Measurements from ENCODE around the gene EIF5A2.
A peak's percentile ranks its signal among the peaks of the same experiment; 100 is the strongest.
"Not testable (repeated sequence)": the region's sequence is repeated elsewhere in the genome, so short reads cannot be mapped to it uniquely, and the experiment has no call there.

The EIF5A2 gene

GRCh38 chr3:170908235-170909116 is at the start of gene EIF5A2:
Gene EIF5A2 (minus strand): TSS chr3:170908637. CDS start chr3:170907806, 831 bp downstream.
- Mint-ChIP-seq H3K9me3 (peaks cover 18% of the 10 kb centered on the region), H3K4me3 (peak within 1 kb of the TSS; percentile 95), H3K36me3 (ENCODE audit: low read depth) (peaks cover 13% of the 10 kb centered on the region), H3K27ac (peak within 1 kb of the TSS; percentile 95), H3K4me1 (ENCODE audit: low read depth) (peaks cover 30% of the 10 kb centered on the region), H3K27me3 (no peaks in the 10 kb centered on the region)
- DNase-seq = peak; percentile 96

GRCh38 chr3:170956647-170957046 is 48.2 kb upstream of the EIF5A2 start:
- no peaks in the 10 kb centered on the region for H3K9me3 Mint-ChIP-seq
- DNase-seq = no peak
- no peaks in the 10 kb centered on the region for H3K4me1 Mint-ChIP-seq (ENCODE audit: low read depth)
- H3K36me3 Mint-ChIP-seq (ENCODE audit: low read depth) = no peaks in the 10 kb centered on the region
- H3K27ac Mint-ChIP-seq = no peak overlapping the region
- peaks cover 14% of the 10 kb centered on the region for H3K27me3 Mint-ChIP-seq
- H3K4me3 Mint-ChIP-seq = no peak overlapping the region

- Mint-ChIP-seq H3K27me3 (peaks cover 10% of the 10 kb centered on the region), H3K4me1 (ENCODE audit: low read depth) (no peaks in the 10 kb centered on the region), H3K36me3 (ENCODE audit: low read depth) (no peaks in the 10 kb centered on the region), H3K9me3 (no peaks in the 10 kb centered on the region), H3K4me3 (no peak overlapping the region), H3K27ac (no peak overlapping the region)
- DNase-seq = no peak
These were observed 45.3 kb upstream of the EIF5A2 start for GRCh38 chr3:170953736-170954135.

- Mint-ChIP-seq H3K4me1 (ENCODE audit: low read depth) (no peaks in the 10 kb centered on the region), H3K36me3 (ENCODE audit: low read depth) (no peaks in the 10 kb centered on the region), H3K4me3 (no peak overlapping the region), H3K27me3 (peaks cover 12% of the 10 kb centered on the region), H3K27ac (no peak overlapping the region), H3K9me3 (no peaks in the 10 kb centered on the region)
- no peak for DNase-seq
These were observed 44.8 kb upstream of the EIF5A2 start for GRCh38 chr3:170953229-170953628.

- no peak for DNase-seq
- no peaks in the 10 kb centered on the region for H3K9me3 Mint-ChIP-seq
These were observed 40.8 kb upstream of the EIF5A2 start for GRCh38 chr3:170949211-170949610.

GRCh38 chr3:170947018-170947769 is 38.8 kb upstream of the EIF5A2 start:
- H3K27ac Mint-ChIP-seq = no peak overlapping the region
- no peaks in the 10 kb centered on the region for H3K9me3 Mint-ChIP-seq
- no peak overlapping the region for H3K4me3 Mint-ChIP-seq
- H3K36me3 Mint-ChIP-seq (ENCODE audit: low read depth) = no peaks in the 10 kb centered on the region
- peaks cover 27% of the 10 kb centered on the region for H3K27me3 Mint-ChIP-seq
- no peaks in the 10 kb centered on the region for H3K4me1 Mint-ChIP-seq (ENCODE audit: low read depth)
- DNase-seq = no peak

More at GRCh38 chr3:170949211-170949610, 40.8 kb upstream of the EIF5A2 start:
- Mint-ChIP-seq H3K4me3 (no peak overlapping the region), H3K27me3 (peaks cover 21% of the 10 kb centered on the region), H3K36me3 (ENCODE audit: low read depth) (no peaks in the 10 kb centered on the region), H3K27ac (no peak overlapping the region), H3K4me1 (ENCODE audit: low read depth) (no peaks in the 10 kb centered on the region)

- no peak for DNase-seq
- peaks cover 13% of the 10 kb centered on the region for H3K9me3 Mint-ChIP-seq
- no peak overlapping the region for H3K4me3 Mint-ChIP-seq
- no peaks in the 10 kb centered on the region for H3K4me1 Mint-ChIP-seq (ENCODE audit: low read depth)
- no peaks in the 10 kb centered on the region for H3K36me3 Mint-ChIP-seq (ENCODE audit: low read depth)
- peaks cover 29% of the 10 kb centered on the region for H3K27me3 Mint-ChIP-seq
- no peak overlapping the region for H3K27ac Mint-ChIP-seq
These were observed 33.6 kb upstream of the EIF5A2 start for GRCh38 chr3:170942011-170942410.

- Mint-ChIP-seq H3K27me3 (peaks cover 28% of the 10 kb centered on the region), H3K4me3 (no peak overlapping the region), H3K9me3 (peaks cover 13% of the 10 kb centered on the region), H3K27ac (no peak overlapping the region), H3K36me3 (ENCODE audit: low read depth) (no peaks in the 10 kb centered on the region), H3K4me1 (ENCODE audit: low read depth) (no peaks in the 10 kb centered on the region)
- DNase-seq = no peak
These were observed 33.1 kb upstream of the EIF5A2 start for GRCh38 chr3:170941551-170941950.

- H3K36me3 Mint-ChIP-seq (ENCODE audit: low read depth); H3K4me1 Mint-ChIP-seq (ENCODE audit: low read depth); DNase-seq; H3K4me3 Mint-ChIP-seq; H3K9me3 Mint-ChIP-seq; H3K27ac Mint-ChIP-seq: not testable (repeated sequence)
- H3K27me3 Mint-ChIP-seq = peaks cover 36% of the 10 kb centered on the region
These were observed 24.6 kb upstream of the EIF5A2 start for GRCh38 chr3:170933039-170933438.

- not testable (repeated sequence) for H3K4me3 Mint-ChIP-seq; H3K27ac Mint-ChIP-seq; H3K36me3 Mint-ChIP-seq (ENCODE audit: low read depth); H3K4me1 Mint-ChIP-seq (ENCODE audit: low read depth); DNase-seq
- Mint-ChIP-seq H3K27me3 (peaks cover 19% of the 10 kb centered on the region), H3K9me3 (peaks cover 13% of the 10 kb centered on the region)
These were observed 15.1 kb upstream of the EIF5A2 start for GRCh38 chr3:170923553-170923952.

GRCh38 chr3:170918715-170919114 is 10.3 kb upstream of the EIF5A2 start:
- Mint-ChIP-seq H3K36me3 (ENCODE audit: low read depth) (peaks cover 6% of the 10 kb centered on the region), H3K27me3 (peaks cover 24% of the 10 kb centered on the region), H3K27ac (no peak overlapping the region), H3K9me3 (peaks cover 22% of the 10 kb centered on the region), H3K4me3 (no peak overlapping the region), H3K4me1 (ENCODE audit: low read depth) (no peaks in the 10 kb centered on the region)
- no peak for DNase-seq

- no peak overlapping the region for H3K27ac Mint-ChIP-seq
- H3K36me3 Mint-ChIP-seq (ENCODE audit: low read depth) = peaks cover 6% of the 10 kb centered on the region
- peaks cover 10% of the 10 kb centered on the region for H3K27me3 Mint-ChIP-seq
- H3K9me3 Mint-ChIP-seq = peaks cover 23% of the 10 kb centered on the region
- H3K4me3 Mint-ChIP-seq = no peak overlapping the region
- no peak for DNase-seq
- H3K4me1 Mint-ChIP-seq (ENCODE audit: low read depth) = peaks cover 3% of the 10 kb centered on the region
These were observed 6.3 kb upstream of the EIF5A2 start for GRCh38 chr3:170914690-170915089.

- no peak overlapping the region for H3K27ac Mint-ChIP-seq
- peaks cover 7% of the 10 kb centered on the region for H3K4me1 Mint-ChIP-seq (ENCODE audit: low read depth)
- peaks cover 27% of the 10 kb centered on the region for H3K9me3 Mint-ChIP-seq
- DNase-seq = no peak
- no peak overlapping the region for H3K4me3 Mint-ChIP-seq
- peaks cover 5% of the 10 kb centered on the region for H3K27me3 Mint-ChIP-seq
- peaks cover 9% of the 10 kb centered on the region for H3K36me3 Mint-ChIP-seq (ENCODE audit: low read depth)
These were observed 5.8 kb upstream of the EIF5A2 start for GRCh38 chr3:170914212-170914611.

GRCh38 chr3:170911051-170911450 is 2.6 kb upstream of the EIF5A2 start:
- Mint-ChIP-seq H3K36me3 (ENCODE audit: low read depth) (peaks cover 9% of the 10 kb centered on the region), H3K27me3 (no peaks in the 10 kb centered on the region), H3K9me3 (peaks cover 20% of the 10 kb centered on the region), H3K4me1 (ENCODE audit: low read depth) (peaks cover 26% of the 10 kb centered on the region), H3K27ac (no peak overlapping the region), H3K4me3 (no peak overlapping the region)
- no peak for DNase-seq

- Mint-ChIP-seq H3K9me3 (peaks cover 20% of the 10 kb centered on the region), H3K27ac (no peak overlapping the region), H3K27me3 (no peaks in the 10 kb centered on the region), H3K4me3 (no peak overlapping the region), H3K36me3 (ENCODE audit: low read depth) (peaks cover 9% of the 10 kb centered on the region), H3K4me1 (ENCODE audit: low read depth) (peaks cover 30% of the 10 kb centered on the region)
- no peak for DNase-seq
These were observed 2.1 kb upstream of the EIF5A2 start for GRCh38 chr3:170910542-170910941.
